Effector CD8-positive, alpha-beta T cell (primary cell): ENCODE data around the gene DXO.
"Not testable (repeated sequence)": the region's sequence is repeated elsewhere in the genome, so short reads cannot be mapped to it uniquely, and the experiment has no call there.

Source experiments
- DNase-seq: peaks from one replicate; lab custom pipeline; 2025; lab: John Stamatoyannopoulos, UW
- total RNA-seq, 4 experiments: gene quantifications; one replicate each; lab custom pipeline; 2026; lab: John Stamatoyannopoulos, UW

DXO gene
- total RNA-seq = 19.5 to 31.5 (median 30.2) reads per million in 4 experiments

- DNase-seq = peak; percentile 98
Observed at GRCh38 chr6:31971993-31972708, at the start of gene DXO. TSS of gene DXO (minus strand) at chr6:31972138. CDS start at chr6:31971675, 463 bp downstream.

GRCh38 chr6:32014547-32014946, 42.6 kb upstream of the DXO start, which contains the start of gene C4B:
TSS of gene C4B (plus strand) at chr6:32014795. CDS start at chr6:32014846, 51 bp downstream.
- not testable (repeated sequence) for DNase-seq

GRCh38 chr6:32013738-32014137, 41.8 kb upstream of the DXO start:
- DNase-seq = not testable (repeated sequence)

- not testable (repeated sequence) for DNase-seq
Observed at GRCh38 chr6:32012941-32013617, 41.1 kb upstream of the DXO start.

- not testable (repeated sequence) for DNase-seq
Observed at GRCh38 chr6:32010856-32011530, 39.1 kb upstream of the DXO start.

- not testable (repeated sequence) for DNase-seq
Observed at GRCh38 chr6:32009537-32009936, 37.6 kb upstream of the DXO start.

GRCh38 chr6:32008616-32009015, 36.7 kb upstream of the DXO start:
- not testable (repeated sequence) for DNase-seq

GRCh38 chr6:32008037-32008436, 36.1 kb upstream of the DXO start:
- DNase-seq = not testable (repeated sequence)

- not testable (repeated sequence) for DNase-seq
Observed at GRCh38 chr6:32007086-32007485, 35.1 kb upstream of the DXO start.

GRCh38 chr6:32005991-32006529, 34.1 kb upstream of the DXO start:
- not testable (repeated sequence) for DNase-seq

GRCh38 chr6:32005538-32005880, 33.6 kb upstream of the DXO start:
- DNase-seq = not testable (repeated sequence)

GRCh38 chr6:32004864-32005537, 33.1 kb upstream of the DXO start:
- not testable (repeated sequence) for DNase-seq

GRCh38 chr6:32004393-32004792, 32.5 kb upstream of the DXO start:
- not testable (repeated sequence) for DNase-seq

- DNase-seq = not testable (repeated sequence)
Observed at GRCh38 chr6:32003301-32003700, 31.4 kb upstream of the DXO start.

- DNase-seq = not testable (repeated sequence)
Observed at GRCh38 chr6:32002546-32003268, 30.8 kb upstream of the DXO start.

GRCh38 chr6:31996385-31996784, 24.4 kb upstream of the DXO start:
- not testable (repeated sequence) for DNase-seq

- not testable (repeated sequence) for DNase-seq
Observed at GRCh38 chr6:31994421-31994820, 22.5 kb upstream of the DXO start.

GRCh38 chr6:31989363-31989762, 17.4 kb upstream of the DXO start:
- DNase-seq = not testable (repeated sequence)

- DNase-seq = not testable (repeated sequence)
Observed at GRCh38 chr6:31981744-31982143, 9.8 kb upstream of the DXO start, which contains the start of gene C4A. TSS of gene C4A (plus strand) at chr6:31982057. CDS start at chr6:31982108, 51 bp downstream.

- not testable (repeated sequence) for DNase-seq
Observed at GRCh38 chr6:31980998-31981397, 9.1 kb upstream of the DXO start.
